GM18511 (cell line): ENCODE data around the gene PNLIPRP2.
A peak's percentile ranks its signal among the peaks of the same experiment; 100 is the strongest.

Source experiments
- ATAC-seq: cut with Tn5 transposase; IDR thresholded peaks from one replicate; pipeline ENCODE4 v1.9.1; 2021; ENCODE audit warnings: mild to moderate bottlenecking, moderate library complexity; ENCODE audit not compliant: unreplicated experiment

Gene PNLIPRP2

DNA sequence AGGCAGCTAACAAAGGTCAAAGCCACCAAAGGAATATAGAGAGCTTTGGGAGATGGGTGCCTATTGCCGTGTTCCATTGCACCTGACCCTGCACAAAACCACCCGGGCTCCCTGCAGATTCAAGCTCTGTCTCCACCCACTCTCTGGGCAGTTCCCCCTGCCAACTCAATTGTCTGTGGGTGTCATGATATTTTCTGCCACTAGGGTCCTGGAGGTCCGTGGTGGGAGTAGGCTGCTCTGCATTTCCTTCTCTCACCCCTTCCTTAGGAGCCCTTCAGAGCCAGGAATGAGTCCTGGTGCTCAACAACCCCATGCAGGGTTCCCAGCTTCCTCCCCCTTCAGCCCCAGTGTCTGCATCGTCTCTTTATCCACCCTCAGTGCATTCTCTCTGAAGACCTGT is 34.1 kb downstream of the PNLIPRP2 start:
- peak; percentile 70 for ATAC-seq

DNA sequence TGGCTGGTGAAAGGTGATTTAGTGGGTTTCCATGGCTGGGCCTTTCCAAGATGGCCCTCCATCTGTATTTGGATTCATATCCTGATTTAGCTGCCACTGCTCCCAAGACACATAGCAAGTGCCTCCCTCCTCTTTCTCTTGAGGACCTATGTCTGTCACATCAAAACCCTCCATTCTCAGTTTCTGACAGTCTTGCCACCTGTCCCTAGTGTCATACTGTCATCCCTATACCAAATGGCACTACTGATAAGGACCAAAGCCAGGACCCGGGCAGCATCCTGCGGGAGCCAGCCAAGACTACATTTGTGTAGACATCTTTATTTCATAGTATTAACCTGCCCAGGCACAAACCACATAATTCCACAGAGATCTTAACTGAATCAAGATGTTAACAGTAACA is 34.8 kb downstream of the PNLIPRP2 start:
- ATAC-seq = no peak

DNA sequence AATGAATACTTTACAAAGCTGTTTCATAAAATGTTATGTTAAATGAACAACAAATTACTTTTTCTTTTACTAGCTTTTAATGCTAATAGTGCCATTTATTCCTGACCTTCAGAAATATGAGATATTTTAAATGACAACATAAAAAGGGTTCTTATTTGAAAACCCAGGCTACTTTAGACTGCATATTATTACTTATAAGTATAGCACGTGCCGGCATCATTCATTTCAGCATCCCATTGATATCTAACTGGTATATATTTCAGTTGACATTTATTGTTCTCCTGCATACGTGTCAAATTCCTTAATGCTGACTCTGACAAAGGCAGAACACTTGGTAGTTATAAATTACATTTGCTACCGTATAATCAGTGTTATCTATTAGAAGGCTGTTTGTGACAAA is 35.3 kb downstream of the PNLIPRP2 start:
- ATAC-seq = no peak

DNA sequence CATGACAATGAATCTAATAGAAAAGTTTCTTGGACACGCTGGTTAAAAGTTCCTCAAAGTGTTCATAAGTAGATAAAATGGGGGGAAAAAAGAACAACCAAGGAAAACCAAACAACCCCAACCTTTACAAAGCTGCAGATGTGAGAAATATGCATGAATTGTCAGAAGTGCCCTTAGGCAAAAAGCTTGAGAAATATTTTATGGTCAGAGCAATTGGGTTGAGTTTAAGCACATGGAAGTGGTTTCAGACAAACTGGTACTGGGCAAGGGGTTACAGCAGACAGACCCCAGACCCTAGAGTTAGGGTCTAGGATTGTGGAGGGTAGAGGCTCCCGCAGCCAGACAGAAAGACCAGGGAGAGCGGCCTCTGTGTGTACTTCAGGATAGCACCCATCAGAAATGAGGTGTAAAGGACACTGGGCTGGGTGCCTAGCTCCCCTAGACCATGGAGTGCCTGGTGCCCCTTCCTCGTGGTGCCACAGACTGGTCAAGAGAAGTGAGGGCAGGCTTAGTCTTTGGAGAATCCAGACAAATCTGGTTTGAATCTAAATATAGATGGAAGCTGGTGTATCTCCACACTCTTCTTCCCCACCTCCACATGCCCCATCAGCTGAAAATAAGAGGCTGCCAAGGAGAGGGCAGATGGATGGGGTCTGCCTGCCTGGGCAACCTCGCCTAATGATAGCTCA is 37.3 kb downstream of the PNLIPRP2 start:
- no peak for ATAC-seq

DNA sequence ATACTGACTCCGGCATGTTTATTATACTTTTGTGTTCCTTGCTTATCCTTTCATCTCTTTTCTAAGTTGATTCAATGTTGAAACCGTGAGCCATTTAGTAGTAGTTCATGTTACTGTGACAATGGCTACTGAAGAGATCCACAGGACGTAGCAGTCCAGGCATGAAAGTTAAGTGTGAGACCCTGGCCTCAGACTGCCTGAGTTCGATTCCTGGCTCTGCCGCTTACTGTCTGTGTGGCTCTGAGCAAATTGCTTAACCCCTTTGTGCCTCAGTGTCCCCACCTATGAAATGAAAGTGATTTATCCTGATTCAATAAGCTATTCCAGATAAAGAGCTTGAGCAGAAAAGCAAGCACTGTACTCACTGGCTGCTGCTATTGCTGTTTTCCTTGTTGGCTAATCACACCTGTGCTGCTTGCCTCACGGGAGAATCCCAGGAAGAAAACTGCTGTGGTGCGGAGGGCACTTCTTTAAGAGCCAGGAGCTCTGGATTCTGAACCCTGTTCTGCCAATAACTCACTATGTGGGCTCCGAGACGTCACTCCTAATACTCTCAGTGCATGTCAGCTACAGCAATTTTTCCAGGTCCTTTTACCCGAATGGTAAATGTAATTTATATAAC is 38.4 kb downstream of the PNLIPRP2 start:
- no peak for ATAC-seq

DNA sequence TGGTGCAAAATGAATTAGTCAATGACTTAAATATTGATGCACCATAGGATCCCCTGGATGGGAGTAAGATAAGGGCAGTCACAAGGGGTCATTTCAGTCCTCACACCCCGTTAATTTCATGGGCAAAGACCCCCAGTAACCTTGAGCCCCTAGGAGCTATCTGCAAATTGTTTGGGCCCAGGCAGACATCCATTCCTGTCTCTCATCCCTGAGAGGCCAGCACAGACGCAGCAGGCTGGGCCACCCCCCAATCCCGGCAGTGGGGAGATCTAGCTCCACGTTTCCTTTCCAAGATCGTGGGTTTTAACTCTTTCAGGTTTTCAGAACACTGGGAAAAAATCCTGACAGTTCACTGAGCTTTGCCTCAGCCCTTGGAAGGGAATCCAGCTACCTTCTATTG is 40.1 kb downstream of the PNLIPRP2 start:
- ATAC-seq = no peak

DNA sequence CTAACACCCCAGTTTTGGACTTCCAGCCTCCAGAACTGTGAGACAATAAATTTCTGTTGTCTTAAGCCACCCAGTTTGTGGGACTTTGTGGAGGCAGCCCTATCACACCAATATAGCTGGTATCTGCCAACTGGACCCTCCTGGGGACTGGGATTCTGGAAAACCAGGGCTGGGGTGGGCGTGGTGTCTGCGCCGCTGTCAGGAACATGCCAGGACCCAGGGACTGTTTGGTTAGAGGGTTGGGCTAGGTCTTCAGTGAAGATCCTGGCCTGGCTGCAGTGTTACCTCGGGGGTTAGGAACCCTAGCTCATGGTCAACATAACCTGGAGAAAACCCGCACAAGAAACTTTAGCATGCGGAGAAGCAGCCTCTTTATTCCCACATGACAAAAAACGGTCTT is 42.6 kb downstream of the PNLIPRP2 start:
- no peak for ATAC-seq

DNA sequence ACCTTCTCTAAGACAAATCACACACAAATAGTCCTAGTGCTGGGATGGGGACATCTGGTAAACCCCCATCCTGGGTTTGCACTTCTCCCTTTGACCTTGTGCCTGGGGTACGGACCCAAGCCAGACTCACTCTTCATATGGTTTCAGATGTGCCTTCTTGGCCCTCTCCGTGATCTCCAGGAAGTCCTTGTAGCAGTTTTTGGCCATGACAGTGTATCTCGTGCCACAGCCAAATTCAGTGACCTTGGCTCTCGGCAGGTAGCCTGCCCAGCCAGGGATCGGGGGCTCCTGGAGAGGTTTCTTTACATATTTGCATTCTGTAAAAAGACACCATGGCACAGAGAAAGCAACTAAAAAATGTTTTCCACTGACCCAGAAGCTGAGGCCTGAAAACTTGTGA is 43.9 kb downstream of the PNLIPRP2 start:
- ATAC-seq = no peak

DNA sequence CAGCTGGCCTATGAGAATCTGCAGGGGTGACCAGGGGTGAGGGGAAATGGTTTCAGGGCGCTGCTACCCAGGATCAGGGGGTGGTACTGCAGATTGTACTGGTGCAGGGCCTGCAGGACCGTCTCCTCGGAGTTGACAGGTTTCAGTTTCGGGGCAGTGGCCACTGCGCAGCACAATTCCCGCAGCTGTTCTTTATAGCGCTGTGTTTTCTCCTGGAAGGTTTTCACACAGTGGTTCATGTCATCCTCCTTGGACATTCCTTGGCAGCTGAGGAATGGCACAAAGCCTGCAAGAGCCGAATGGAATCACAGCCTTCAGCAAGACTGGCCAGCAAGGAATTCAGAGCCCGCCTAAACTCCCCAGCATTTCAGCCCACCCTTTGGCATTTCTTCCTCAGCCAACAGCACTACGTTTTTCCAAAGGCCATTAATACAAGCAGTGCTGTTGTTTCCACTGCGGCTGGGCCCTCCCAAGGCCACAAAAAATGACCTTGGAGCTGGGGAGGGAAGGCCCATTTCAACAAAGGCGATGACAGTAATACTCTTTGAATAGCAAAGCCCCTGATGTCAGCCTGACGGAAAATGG is 44.9 kb downstream of the PNLIPRP2 start:
- ATAC-seq = no peak

DNA sequence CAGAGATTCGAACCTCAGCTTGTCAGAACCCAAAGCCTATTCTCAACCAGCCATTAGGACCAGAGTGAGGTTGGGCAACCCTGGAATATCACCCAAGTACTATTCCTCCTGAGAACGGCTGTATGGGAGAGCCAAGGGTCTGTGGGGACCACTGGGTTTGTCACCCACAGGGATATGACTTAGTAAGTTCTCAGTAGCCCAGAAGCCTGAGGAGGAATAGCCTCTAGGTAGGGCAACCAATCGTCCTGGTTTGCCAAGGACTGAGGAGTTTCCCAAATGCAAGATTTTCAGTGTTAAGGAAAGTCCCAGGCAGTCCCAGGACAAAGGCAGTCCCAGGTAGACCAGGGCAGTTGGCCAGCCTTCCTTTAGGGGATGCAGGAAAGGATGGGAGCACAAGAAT is 46.7 kb downstream of the PNLIPRP2 start:
- ATAC-seq = no peak

DNA sequence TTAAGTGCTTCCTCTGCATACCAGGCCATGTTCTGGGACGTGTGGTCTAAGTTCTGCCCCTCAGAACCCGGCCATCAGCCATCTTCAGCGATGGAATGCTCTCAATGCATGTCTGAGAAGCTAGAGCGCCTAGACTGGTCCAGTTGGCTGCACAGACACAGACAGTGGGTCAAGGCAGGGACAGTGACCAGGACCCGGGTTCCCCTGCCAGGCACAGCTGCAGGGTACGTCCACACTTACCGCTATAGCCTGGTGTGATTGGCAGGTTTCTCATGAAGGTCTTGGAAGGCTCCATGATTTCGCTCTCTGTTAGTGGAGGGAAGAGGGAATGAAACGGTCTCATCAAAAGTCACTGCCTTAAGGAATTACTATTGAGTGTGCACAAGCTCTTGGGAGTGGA is 47.3 kb downstream of the PNLIPRP2 start:
- ATAC-seq = no peak

DNA sequence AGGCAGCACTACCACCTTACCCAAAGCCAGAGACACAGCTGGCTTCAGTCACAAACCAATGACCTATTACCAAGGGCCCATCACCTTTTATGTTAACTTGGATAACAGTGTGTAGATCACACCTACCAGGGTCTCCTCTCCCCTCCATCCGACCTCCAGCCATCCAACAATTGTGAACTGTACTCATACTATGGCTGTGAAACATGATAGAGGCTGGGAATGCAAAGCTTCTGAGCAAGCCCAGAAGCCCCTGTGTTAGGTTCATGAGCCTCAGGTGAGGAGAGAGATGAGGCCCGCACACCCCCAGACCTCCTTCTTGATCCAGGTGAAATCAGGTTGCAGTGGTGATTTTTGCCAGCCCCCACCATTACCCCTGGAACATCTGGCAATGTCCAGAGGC is 47.7 kb downstream of the PNLIPRP2 start:
- ATAC-seq = no peak

DNA sequence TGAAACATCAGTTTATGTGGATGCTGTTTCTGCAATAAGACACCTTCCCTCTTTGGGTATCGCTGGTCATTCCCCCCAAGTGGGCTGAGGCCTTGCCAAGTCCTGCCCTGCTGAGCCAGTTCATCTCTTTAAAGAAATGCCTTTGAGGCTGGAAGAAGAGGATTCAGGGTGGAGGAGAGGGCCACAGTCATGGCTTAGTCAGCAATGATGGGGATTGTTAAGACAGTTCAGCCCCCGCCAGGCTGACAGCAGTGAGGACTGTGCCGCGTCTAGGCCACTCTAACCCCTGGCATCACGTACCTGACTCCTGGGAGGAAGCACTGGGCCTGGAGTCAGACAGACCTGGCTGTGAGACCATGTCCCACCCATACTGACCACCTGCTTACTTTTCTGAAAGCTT is 48.3 kb downstream of the PNLIPRP2 start:
- no peak for ATAC-seq

DNA sequence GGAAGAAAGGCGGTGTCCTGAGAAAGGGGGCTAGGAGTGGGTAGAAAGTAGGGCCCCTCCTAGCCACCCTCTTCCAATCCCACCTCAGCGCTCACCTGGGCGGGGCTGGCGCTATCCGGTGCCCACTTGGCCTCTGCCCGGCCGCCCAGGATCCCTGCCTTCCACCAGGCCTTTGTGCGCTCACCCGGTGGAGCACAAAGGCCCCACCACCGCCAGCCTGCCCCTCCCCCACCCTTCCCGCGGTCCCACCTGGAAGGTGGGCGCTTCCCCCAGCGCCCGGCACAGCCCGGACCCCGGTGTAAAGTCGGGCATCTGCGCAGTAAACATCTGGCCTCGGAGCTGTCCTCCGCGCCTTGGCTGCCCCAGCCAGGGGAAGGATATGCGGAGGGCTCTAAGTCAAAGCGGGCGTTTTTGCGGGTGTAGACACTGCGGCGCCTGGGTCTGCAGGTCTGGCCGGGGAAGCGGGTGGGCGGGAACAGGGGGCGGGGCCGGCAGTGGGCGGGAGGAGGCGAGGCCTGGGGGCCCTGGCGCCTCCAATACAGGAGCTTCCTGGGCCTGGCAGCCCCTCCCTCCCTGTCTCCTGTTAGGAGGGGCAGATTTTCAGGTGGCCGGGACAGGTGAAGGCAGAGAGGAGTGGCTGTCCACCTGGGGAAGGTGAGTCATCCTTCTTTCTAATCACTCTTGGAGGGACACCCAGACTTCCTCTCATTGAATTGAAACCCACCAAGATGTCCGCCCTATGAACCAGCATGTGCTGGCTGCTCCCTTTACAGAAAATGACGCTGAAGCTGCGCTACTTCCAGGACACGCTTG is 49.3 kb downstream of the PNLIPRP2 start:
- ATAC-seq = no peak

DNA sequence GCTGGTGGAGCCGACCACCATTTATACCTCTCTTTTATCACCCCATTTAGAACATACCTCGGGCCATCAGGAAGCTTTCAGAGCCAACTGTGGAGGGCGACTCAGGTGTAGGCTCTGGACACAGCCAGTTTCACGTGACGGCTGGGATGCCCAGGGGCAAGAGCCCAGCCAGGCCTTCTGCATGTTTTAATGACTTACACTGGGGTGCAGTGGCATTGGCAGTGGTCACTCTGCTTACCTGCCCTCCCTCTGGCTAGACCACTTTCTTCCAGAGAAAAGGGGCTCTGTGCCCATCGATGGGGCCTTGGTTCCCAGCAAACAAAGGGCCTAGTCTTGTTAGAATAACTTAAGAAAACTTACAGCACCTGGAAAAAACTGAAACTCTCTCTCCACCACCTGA is 50.0 kb downstream of the PNLIPRP2 start:
- no peak for ATAC-seq

DNA sequence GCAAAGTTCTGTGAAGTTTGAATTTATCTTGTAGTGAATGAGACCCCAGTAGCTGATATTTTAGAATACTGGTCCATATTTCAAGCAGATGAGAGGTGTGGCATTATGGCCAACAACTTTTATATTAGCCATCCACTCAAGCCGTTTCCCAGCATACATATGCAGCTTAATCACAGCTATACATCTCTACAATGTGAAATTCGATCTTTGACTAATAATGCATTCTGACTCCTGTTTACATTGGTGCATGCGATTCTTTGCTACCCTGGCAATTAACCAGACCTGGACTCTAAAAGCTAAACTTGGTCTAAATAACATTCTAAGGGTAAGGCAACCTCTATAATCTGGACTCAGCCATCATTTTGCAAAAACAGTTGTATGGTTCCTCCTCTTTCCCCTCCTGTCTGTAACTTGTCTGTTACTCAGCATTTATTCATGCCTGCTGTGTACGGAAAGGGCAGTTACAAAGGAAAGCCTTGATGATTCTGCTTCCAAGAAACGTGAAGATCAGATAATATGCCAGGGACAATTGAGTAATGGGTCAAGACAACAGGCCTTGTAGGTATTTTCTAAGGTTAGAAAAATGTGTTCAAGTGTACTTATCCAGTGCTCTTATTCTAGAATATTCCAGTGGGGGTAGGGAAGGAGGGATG is 50.6 kb downstream of the PNLIPRP2 start:
- ATAC-seq = no peak

DNA sequence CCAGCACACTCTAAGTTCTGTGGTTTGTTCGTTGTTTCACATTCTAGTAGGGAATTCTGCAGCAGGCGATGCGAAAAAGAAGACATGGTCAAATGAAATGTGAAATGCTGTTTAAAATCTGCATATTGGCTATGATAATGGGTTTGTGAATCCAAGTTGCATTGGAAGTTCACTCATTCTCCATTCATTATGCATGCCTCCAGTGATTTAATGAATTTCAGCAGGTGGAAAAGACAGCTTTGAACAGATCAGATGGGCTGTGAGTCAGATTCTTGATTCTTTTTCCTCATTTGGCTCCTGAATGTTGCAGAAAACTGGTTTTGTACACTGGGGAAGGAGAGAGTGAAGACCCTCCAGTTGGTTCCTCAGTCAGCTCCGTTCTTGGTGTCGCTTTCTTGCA is 52.1 kb downstream of the PNLIPRP2 start:
- ATAC-seq = no peak

DNA sequence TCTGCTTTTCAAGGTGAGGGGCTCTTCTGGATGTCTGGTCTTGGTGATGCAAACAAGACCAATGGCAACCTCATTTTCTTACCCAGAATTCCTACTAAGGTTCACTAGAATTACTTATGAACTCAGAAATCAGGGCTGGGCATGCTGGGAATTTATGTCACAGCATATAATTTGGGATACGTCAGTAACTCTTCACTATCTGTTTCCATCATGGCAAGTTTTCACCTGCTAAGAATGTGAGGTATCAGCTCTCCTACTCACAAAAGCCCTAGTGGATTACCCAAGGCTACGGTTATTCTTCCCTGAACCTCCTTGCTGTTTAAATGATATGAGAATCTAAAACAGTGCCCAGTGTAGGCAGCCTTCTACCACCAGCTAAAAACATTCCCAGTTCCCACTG is 53.1 kb downstream of the PNLIPRP2 start:
- no peak for ATAC-seq

DNA sequence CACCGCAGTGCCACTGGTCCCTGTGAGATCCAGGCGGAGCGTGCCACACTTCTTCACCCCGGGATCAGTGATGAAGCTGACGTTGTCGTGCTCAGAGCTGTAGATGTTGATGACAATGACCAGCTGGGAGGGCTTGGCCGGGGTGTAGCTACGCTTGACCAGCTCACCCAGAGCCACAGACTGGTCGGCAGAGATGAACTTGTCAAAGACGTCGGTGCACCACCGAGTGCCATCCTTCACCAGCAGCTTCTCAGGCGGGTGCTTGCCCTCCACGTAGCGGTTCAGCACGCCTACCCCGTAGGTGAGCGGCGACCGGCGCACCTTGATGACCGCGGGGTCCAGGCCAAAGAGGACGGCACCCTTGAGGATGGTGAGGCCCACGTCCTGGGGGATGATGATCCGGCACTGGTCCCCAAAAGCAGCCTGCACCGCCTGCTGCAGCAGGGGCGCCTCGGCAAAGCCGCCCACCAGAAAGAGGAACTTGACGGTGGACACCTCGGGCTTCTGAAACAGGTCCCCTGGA is 54.2 kb downstream of the PNLIPRP2 start:
- ATAC-seq = no peak

DNA sequence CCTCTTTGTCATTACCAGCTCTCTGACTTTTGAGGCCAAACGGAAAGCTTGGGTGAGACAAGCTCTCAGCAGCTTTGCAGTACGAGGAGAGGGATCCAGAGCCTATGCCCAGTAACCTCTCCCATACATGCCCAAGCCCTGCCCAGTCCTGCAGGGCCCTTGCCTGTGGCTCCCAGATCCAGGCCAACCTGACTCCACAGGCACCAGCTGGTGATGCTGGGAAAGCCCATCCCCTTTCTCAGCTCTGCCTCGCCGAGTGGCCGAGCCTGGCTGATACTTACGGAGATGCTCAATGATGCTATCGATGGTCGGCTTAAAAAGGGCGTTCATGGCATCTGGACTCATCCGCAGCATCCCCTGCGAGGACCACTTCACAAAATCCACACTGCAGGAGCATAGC is 55.4 kb downstream of the PNLIPRP2 start:
- ATAC-seq = no peak

DNA sequence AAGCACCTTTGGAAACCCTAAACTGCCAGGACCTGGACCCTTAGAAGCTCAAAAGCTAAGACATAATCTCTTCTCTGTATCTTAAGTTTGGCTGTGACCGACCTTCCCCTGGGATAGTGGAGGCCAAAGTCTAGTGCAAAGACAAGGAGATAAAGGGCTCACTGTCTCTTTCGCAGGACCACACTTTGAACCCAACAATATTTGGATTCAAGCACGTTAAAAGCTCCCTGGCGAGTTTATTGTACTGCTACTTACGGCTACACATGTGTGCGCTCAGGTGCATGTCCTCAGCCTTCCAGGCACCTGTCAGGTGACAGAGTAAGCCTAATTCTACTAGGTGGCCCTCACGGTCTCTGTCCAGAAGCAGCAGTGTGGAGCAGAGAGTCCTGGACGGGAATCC is 55.9 kb downstream of the PNLIPRP2 start:
- ATAC-seq = no peak
